ENCODE measurements around the gene NACA2. TPM values are rescaled to one million over a fixed set of nuclear protein-coding genes. Genes with fewer than 3 reads are reported as not detected.

The NACA2 gene
- total RNA-seq, 4 donors from 2014 or later, result not detected

- DNase-seq, result no peak
- TF ChIP-seq CTCF (IDR thresholded peaks at IDR 0.05), result peak in 5 of 6 experiments; percentile 53 to 75 (median 57)
- no peak for TF ChIP-seq POLR2A (IDR thresholded peaks at IDR 0.05)
- no peak overlapping the region for H3K4me3 ChIP-seq
- H3K27ac ChIP-seq, result no peak overlapping the region
- H3K27me3 ChIP-seq, result peaks cover 0 to 51% (median 0%) of the 10 kb centered on the region in 4 donors
- 5 to 13% methylated on average over 6 of the region's 6 CpGs for WGBS, 2 donors
- no peaks in the 10 kb centered on the region for H3K9me3 ChIP-seq
- H3K4me1 ChIP-seq, result no peaks in the 10 kb centered on the region
- no peaks in the 10 kb centered on the region for H3K36me3 ChIP-seq
- intact Hi-C loops (cut with DNase I), result loop anchor here (2.0 kb wide), 1 partner anchor 134 kb away; no protein-coding TSS in a partner anchor
These were observed 39.7 kb downstream of the NACA2 start for GRCh38 chr17:61551255-61551742.

- H3K9me3 ChIP-seq, result no peaks in the 10 kb centered on the region
- no peak for DNase-seq
- no peaks in the 10 kb centered on the region for H3K4me1 ChIP-seq
- intact Hi-C loops (cut with DNase I), result no loop called here
- H3K36me3 ChIP-seq, result no peaks in the 10 kb centered on the region
- no peak overlapping the region for H3K27ac ChIP-seq
- H3K4me3 ChIP-seq, result no peak overlapping the region
- TF ChIP-seq POLR2A (IDR thresholded peaks at IDR 0.05) (no peak), CTCF (IDR thresholded peaks at IDR 0.05) (no peak)
- peaks cover 0 to 60% (median 0%) of the 10 kb centered on the region in 4 donors for H3K27me3 ChIP-seq
These were observed 43.9 kb downstream of the NACA2 start for GRCh38 chr17:61547113-61547512.

GRCh38 chr17:61545335-61545938 lies 45.6 kb downstream of the NACA2 start:
- intact Hi-C loops (cut with DNase I), result no loop called here
- 91 to 97% methylated on average over 1 of the region's 1 CpG for WGBS, 2 donors

GRCh38 chr17:61543786-61544415 lies 47.1 kb downstream of the NACA2 start:
- no peak for TF ChIP-seq POLR2A (IDR thresholded peaks at IDR 0.05)
- Histone ChIP-seq H3K27me3 (peaks cover 0 to 32% (median 0%) of the 10 kb centered on the region in 4 donors), H3K4me1 (no peaks in the 10 kb centered on the region), H3K36me3 (no peaks in the 10 kb centered on the region), H3K9me3 (peaks cover 0 to 10% (median 4%) of the 10 kb centered on the region in 3 donors), H3K4me3 (no peak overlapping the region), H3K27ac (no peak overlapping the region)
- 67 to 84% methylated on average over 6 to 9 of the region's 9 CpGs for WGBS, 2 donors
- no peak for DNase-seq
- intact Hi-C loops (cut with DNase I), result no loop called here

More at GRCh38 chr17:61545335-61545938, 45.6 kb downstream of the NACA2 start:
- no peak overlapping the region for H3K27ac ChIP-seq
- H3K36me3 ChIP-seq, result no peaks in the 10 kb centered on the region
- no peak overlapping the region for H3K4me3 ChIP-seq
- peaks cover 0 to 48% (median 0%) of the 10 kb centered on the region in 4 donors for H3K27me3 ChIP-seq
- DNase-seq, result no peak
- H3K4me1 ChIP-seq, result no peaks in the 10 kb centered on the region
- no peak for TF ChIP-seq POLR2A (IDR thresholded peaks at IDR 0.05)
- TF ChIP-seq CTCF (IDR thresholded peaks at IDR 0.05), result no peak
- peaks cover 0 to 10% (median 2%) of the 10 kb centered on the region in 3 donors for H3K9me3 ChIP-seq

GRCh38 chr17:61542027-61542426 lies 49.0 kb downstream of the NACA2 start:
- H3K4me3 ChIP-seq, result no peak overlapping the region
- peaks cover 0 to 10% (median 4%) of the 10 kb centered on the region in 3 donors for H3K9me3 ChIP-seq
- WGBS, 2 donors, result 85 to 89% methylated on average over 8 of the region's 8 CpGs
- intact Hi-C loops (cut with DNase I), result no loop called here
- no peak overlapping the region for H3K27ac ChIP-seq
- TF ChIP-seq CTCF (IDR thresholded peaks at IDR 0.05) (no peak), POLR2A (IDR thresholded peaks at IDR 0.05) (no peak)
- no peaks in the 10 kb centered on the region for H3K36me3 ChIP-seq
- peaks cover 0 to 27% (median 0%) of the 10 kb centered on the region in 4 donors for H3K27me3 ChIP-seq
- no peaks in the 10 kb centered on the region for H3K4me1 ChIP-seq
- DNase-seq, result no peak
